Stomach (tissue), 4 donors: Measurements from ENCODE around the gene ACYP2.

Source experiments
- CTCF ChIP-seq, 7 experiments: fragments of 450-650 bp in 4 of 7; fragments of 200-600 bp in 3 of 7; sonication (generic) in 3 of 7; IDR thresholded peaks; one replicate each; pipeline ENCODE4 v1.5.1; 2016 to 2019; ENCODE audit warnings: antibody characterized with exemption in 7 of 7, control low read depth in 2 of 7, mild to moderate bottlenecking in 1 of 7
- POLR2AphosphoS5 ChIP-seq, 3 donors: sonication (generic); formaldehyde crosslinking; IDR thresholded peaks; one replicate each; pipeline ENCODE4 v1.6.1; 2016; ENCODE audit warnings: antibody characterized with exemption in 3 of 3

- TF ChIP-seq POLR2AphosphoS5 (IDR thresholded peaks at IDR 0.05) (no peak), CTCF (IDR thresholded peaks at IDR 0.05) (no peak)
Observed at GRCh38 chr2:54228945-54229344, 113.5 kb downstream of the ACYP2 start.
